A204.1 (cell line): ENCODE data around the gene DUSP8.

Experiments used
- FAIRE-seq: peaks from 2 replicates; lab custom pipeline; 2012; peaks lifted over from hg19 to GRCh38; lab: Jason Lieb, UNC

DUSP8 gene

GRCh38 chr11:1553808-1554594 lies 18.1 kb downstream of the DUSP8 start:
- no peak for FAIRE-seq

DNA sequence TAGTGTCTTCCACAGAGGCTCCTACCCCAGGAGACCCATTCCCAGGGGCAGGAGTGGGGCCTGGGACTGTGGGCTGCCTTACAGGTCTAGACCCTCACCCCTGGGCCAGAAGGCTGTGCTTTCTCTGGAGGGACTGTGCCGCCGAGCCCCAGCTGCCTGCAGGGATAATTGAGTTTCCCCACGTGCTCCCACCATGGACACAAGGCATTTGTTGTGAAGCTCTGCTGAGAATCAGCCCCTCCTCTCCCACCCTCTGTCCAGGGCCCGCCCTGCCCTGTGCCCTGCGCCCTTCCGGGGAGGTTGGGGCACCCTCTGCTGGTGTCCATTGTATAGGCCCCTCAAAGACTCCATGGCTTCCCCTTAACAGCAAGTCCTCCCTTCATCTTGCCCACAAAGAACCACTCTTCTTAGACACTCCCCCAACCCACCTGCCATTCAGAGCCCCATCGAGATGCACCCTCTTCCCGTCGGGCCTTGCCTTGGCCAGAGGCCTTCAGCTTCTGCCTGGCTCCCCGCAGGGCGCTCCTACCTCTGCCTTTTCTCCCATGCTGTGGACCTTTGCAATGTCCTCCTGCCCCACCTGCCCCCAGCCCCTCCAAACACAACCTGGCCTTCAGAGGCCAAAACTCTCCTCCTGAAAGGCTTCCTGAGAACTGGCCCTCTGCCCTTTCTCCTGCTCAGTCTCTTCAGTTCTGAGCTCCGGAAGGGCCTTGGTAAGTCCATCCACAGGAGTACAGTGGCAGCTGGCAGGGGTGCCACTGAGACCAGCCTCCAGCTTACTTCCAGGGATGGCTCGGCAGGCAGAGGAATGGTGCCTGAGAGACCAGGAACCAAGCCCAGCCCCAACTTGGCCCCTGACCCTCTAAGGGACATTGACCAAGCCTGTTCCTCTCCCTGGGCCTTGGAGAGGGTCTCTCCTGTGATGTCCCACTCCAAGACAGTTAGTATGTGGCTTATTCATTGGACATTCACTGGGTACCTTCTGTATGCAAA lies 22.4 kb downstream of the DUSP8 start:
- FAIRE-seq: no peak

DNA sequence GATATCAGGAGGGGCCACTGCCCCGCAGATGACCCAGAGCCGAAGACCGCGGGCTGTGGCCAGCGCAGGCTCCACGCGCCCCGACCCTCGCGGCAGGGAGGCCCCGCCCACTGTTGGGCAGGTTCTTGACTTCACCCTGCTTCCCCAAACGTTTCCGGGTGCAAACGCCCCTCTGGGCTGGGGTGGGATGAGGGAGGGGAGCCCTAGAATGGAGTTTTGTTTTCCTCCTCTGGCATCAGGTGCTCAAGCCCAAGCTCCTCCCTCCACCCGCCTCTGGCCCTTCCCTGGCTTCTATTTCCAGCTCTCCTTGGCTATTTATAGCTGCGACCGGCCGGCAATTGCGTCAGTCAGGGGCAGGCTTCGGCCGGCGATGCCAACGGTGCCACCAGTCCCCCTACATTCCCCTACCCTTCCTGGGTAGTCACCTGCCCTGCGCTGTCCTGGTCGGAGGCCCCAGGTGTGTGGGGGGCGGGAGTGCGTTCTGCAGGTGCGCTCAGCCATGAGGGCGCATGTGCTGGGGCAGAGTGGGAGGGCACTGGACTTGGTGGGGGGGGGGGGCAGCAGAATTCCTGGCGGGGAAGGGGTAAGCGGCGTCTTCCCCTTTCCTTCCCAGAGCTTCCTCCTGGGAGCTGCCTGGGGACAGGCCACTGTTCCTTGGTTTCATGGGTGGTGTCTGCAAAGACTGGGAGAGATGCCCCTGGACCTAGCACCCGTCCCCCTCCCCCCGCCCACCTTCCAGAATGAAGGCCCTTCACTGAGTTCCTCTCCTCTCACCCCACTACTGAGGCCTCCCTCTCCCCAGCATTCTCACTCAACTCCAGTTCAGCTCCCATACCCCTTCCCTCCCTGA lies 23.6 kb downstream of the DUSP8 start:
- no peak for FAIRE-seq

DNA sequence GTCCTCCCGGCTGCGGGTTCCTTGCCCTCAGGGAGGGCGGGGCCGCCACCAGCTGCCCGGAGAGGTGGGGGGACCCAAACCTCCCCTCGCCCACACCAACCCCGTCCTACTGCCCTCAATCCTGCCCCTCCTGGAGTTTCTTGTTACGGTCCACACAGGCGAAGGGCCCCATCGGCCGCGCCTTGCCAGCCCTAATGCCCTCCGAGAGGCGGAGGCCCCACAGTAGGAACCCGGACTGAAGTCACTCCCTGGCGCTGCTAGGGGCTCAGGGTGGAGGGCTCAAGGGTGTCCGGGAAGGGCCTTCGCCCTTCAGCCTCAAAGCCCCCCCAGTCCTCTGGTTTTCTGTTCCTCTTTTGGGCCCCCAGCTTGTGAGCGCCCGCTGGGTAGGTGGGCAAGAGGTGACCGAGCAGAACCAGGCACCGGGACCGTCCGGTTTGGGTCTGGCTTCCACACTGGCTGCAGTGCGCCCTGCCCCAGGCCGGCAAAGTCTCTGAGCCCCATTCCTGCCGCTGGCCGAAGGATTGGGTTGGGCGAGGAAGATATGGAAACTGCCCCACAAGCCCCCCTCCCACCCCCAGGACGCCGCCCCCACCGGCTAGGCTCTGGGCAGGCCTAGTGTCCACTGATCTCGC lies 24.5 kb downstream of the DUSP8 start:
- FAIRE-seq: no peak

DNA sequence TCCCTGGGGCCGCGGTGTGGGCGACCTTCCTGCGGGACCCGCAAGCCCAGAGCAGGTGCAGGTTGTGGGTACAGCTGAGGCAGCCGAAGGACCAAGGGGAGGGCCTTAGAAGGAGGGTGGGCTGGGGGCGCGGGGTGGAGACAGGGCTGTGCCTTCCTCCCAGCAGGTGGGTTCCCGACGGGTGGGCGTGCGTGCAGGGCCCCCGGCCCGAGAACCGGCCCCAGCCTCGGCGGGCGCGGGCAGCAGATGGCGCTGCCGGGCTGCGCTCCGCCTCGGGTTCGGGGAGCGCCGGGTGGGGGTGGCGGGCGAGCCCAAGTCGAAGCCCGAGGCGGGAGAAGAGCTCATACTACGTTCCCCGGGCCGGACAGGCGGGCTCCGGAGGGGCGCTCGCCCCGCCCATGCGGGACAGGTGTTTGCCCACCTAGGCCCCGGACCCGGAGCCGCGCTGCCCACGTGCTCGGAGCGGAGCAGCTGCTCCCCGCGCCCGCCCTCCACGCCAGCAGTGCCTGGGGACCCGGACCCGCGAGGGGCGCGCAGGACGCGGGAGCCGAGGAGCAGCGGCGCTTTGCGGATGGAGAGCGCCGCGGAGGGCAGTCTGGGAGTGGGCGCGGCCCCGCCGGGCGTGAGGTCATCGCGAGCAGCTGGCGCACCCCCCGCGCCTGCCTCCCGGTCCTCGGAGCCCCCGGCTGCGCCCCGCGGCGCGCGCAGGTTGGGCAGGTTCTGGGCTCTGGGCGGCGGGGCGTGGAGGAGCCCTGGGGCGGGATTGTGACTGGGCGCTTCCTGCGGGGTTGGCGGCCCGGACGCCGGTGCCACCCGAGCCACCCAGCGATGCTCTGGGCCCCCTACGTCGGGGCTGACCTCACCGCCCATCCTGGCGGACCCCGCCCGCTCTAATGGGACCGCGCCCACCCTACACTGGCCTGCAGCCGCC lies 25.3 kb downstream of the DUSP8 start:
- no peak for FAIRE-seq

GRCh38 chr11:1546077-1546535 lies 26.0 kb downstream of the DUSP8 start:
- no peak for FAIRE-seq

DNA sequence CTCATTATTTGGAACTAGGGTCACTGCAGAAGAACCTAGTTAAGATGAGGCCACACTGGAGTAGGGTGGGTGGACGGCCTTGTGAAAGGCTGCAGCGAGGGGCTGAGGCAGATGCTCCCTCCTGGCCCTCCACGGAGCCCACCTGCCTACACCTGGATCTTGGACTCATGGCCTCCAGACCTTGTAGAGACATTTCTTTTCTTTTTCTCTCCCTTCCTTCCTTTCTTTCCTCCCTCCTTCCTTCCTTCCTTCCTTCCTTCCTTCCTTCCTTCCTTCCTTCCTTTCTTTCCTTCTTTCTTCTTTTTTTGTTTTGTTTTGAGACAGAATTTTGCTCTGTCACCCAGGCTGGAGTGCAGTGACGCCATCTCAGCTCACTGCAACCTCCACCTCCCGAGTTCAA lies 26.6 kb downstream of the DUSP8 start:
- no peak for FAIRE-seq

- no peak for FAIRE-seq
Measured at GRCh38 chr11:1544536-1544935, 27.5 kb downstream of the DUSP8 start.

- no peak for FAIRE-seq
Measured at GRCh38 chr11:1543606-1544263, 28.3 kb downstream of the DUSP8 start.

DNA sequence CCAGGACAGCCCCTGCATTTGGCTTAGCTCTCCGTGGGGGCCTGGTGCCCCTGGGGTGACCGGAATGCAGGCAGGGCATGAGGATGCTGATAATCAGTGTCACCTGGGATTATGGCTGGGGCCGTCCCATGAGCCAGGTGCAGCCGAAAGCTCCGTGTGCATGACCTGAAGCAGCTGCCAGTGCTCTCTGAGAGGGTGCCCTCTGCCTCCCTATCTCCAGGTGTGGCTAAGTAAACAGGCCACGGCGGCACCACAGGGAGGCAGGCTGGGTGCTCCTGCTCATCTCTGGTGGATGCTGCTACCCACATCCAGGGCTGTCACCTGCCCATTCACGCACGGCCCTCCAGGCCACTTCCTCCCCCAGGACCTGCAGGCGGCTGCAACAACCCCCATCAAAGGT lies 29.8 kb downstream of the DUSP8 start:
- FAIRE-seq: no peak

GRCh38 chr11:1541474-1542204 lies 30.4 kb downstream of the DUSP8 start:
- FAIRE-seq: no peak

DNA sequence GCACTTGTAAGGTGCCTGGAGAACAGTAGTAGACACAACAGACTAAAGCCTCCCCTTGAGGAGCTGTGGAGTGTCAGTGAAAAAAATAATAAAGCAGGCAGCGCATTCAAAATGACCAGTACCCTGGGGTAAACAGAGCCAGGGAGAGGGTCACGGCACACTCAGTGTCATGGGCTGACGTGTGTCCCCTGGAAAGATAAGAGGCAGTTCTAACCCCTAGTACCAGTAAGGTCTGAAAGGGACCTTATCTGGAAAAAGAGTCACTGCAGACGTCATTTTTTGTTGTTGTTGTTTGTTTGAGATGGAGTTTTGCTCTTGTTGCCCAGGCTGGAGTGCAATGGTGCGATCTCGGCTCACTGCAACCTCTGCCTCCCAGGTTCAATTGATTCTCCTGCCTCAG lies 32.0 kb downstream of the DUSP8 start:
- FAIRE-seq: no peak

- no peak for FAIRE-seq
Measured at GRCh38 chr11:1538153-1538552, 33.9 kb downstream of the DUSP8 start.

- no peak for FAIRE-seq
Measured at GRCh38 chr11:1536065-1536843, 35.8 kb downstream of the DUSP8 start.

- FAIRE-seq: no peak
Measured at GRCh38 chr11:1534682-1535081, 37.4 kb downstream of the DUSP8 start.

DNA sequence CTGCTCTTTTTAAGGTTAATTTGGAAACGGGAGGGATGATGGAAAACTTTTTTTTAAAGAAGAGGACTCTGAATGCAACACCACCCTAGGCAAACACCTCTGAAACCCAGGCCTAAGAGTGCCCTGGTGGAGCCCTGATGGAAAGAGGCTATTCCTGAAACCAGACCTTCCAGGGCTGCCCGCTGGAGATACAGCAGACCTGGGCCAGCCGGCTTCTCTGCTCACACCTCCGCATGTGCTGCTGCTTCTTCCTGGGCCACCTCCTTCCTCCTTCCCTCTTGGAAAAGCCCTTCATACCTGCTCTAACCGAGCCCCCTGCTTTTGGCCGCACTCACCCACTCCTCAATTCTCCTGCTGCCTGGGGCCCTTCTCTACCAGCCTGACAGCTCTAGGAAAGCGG lies 37.9 kb downstream of the DUSP8 start:
- no peak for FAIRE-seq

GRCh38 chr11:1533342-1533725 lies 38.7 kb downstream of the DUSP8 start:
- FAIRE-seq: no peak

GRCh38 chr11:1532606-1533341 lies 39.3 kb downstream of the DUSP8 start:
- FAIRE-seq: no peak
